Activated CD4-positive, alpha-beta T cell treated with anti-CD3 and anti-CD28 coated beads, Interleukin-2, amount 10 ng/mL, durations not matched to agents 7 days and 5 days (primary cell): ENCODE measurements around the gene PPP6R1. TPM values are rescaled to one million over a fixed set of nuclear protein-coding genes. Genes with fewer than 3 reads are reported as not detected.

Experiments
- CTCF ChIA-PET: fragments of 350-600 bp; sonication (Branson Sonifier 250); formaldehyde crosslinking; loops from one replicate; lab custom pipeline; 2021; ENCODE audit warnings: antibody characterized with exemption; lab: Charles Lee
- POLR2A ChIA-PET: fragments of 350-600 bp; sonication (Branson Sonifier 250); formaldehyde crosslinking; loops from one replicate; lab custom pipeline; 2021; ENCODE audit warnings: antibody characterized with exemption; lab: Charles Lee
- DNase-seq: peaks from one replicate; pipeline ENCODE4 v3.0.0-alpha.2; 2020
- H3K27ac Mint-ChIP-seq: one replicate; pipeline ENCODE4 v1.8.0; 2021; ENCODE audit warnings: mild to moderate bottlenecking, moderate library complexity, mixed read lengths
- H3K27me3 Mint-ChIP-seq: one replicate; pipeline ENCODE4 v1.8.0; 2021; ENCODE audit warnings: mixed read lengths
- H3K36me3 Mint-ChIP-seq: one replicate; pipeline ENCODE4 v1.8.0; 2021; ENCODE audit warnings: low read depth, mixed read lengths
- H3K4me1 Mint-ChIP-seq: one replicate; pipeline ENCODE4 v1.8.0; 2021; ENCODE audit warnings: mixed read lengths
- H3K4me3 Mint-ChIP-seq: one replicate; pipeline ENCODE4 v1.8.0; 2021; ENCODE audit warnings: mild to moderate bottlenecking, moderate library complexity, mixed read lengths
- H3K9me3 Mint-ChIP-seq: one replicate; pipeline ENCODE4 v1.8.0; 2021; ENCODE audit warnings: mixed read lengths
- total RNA-seq, 2 experiments: library from RNA; stranded (reverse); gene quantifications; one replicate each; pipeline ENCODE4 v1.2.3, GENCODE V29; 2021

The PPP6R1 gene
- total RNA-seq, 2 experiments from 2014 or later: 189 to 222 TPM

DNA sequence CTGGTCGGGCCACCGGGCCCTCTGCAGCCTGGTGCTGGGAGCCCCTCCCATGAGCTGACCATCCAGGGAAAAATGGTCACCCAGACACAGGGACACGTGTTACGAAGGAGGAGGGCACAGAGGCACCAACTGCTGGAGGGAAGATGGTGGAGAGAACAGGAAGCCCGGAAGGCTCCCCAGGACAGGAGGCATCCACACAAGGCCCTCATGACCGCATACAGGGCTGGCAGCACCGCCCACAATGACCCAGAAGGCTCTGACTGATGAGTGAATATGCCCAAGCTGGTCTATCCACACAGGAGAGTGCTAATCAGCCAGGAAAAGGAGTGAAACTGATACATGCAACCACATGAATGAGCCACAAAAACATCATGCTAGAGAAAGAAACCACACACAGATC is 16.3 kb downstream of the PPP6R1 start:
- ChIA-PET CTCF (interaction anchor here (1.3 kb wide), 1 partner anchor 12 kb away, joined by 3 read pairs; no protein-coding TSS in a partner anchor), POLR2A (no interaction called here)
- Mint-ChIP-seq H3K27ac (peak overlapping the region; percentile 76), H3K4me3 (no peak overlapping the region), H3K27me3 (no peaks in the 10 kb centered on the region), H3K9me3 (no peaks in the 10 kb centered on the region), H3K4me1 (peaks cover 3% of the 10 kb centered on the region), H3K36me3 (peaks cover 41% of the 10 kb centered on the region)
- no peak for DNase-seq

DNA sequence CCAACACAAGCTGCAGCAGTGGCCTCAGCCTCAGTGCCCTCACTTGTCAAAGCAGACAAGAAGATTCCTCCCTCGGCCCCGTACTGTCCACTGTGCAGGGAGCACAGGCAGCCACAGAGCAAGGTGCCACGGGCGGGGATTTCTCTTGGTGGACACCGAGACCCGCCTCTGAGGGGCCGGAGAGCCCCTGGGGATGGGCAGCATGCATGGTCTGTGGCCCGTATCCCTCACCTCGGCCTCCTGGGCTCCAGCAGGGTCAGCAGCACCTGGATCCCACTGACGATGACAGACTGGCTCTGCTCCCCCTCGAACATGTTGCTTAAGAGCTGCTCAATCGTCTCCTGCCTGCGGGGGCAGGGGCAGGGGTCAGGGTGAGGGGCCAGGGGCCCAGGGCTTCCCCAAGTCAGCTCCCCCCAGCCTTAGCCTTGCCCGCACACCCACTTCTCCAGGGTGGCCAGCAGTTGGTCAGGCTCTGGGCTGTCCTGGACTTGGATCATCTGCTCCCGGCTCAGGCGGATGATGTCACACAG is 16.8 kb downstream of the PPP6R1 start:
- Mint-ChIP-seq H3K4me3 (no peak overlapping the region), H3K4me1 (peaks cover 3% of the 10 kb centered on the region), H3K27ac (no peak overlapping the region), H3K27me3 (no peaks in the 10 kb centered on the region), H3K36me3 (peaks cover 46% of the 10 kb centered on the region), H3K9me3 (no peaks in the 10 kb centered on the region)
- DNase-seq: no peak
- POLR2A ChIA-PET: no interaction called here
- CTCF ChIA-PET: interaction anchor here (1.7 kb wide), 1 partner anchor 10 kb away, joined by 3 read pairs; no protein-coding TSS in a partner anchor

DNA sequence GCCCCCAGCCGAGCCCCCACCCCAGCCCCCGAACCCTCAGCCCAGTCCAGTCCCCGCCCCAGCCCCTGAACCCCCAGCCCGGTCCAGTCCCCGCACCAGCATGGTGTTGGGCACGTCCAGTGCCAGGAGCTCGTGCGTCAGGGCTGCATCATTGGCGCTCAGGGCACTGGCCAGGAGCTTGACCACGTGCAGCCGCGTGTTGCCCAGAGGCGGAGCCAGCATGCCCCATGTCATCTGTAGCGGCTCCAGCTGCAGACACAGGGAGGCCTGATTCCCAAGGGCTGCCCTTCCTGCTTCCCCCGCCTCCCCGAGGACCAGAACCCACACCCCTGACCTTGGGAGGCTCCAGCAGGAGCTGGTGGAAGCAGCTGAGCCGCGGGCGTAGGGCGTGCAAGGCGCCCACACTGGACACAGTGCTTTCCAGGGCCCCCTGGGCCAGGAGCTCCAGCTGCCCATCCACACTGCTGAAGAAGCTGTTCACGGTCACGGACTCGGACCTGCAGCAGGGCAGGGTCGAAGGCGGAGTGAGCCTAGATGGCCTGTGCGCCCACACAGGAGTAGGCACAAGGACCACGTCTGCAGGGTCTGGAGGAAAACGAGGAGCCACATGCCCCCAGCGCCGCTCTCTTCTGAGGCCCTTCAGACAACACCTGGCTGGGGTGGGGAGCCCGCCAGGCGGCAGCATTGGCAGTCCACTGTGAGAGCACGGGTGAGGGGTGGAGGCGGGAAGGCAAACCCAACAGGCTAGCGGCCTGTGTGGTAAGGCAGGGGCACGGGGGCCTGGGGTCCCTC is 17.5 kb downstream of the PPP6R1 start:
- Mint-ChIP-seq H3K36me3 (peaks cover 53% of the 10 kb centered on the region), H3K27ac (no peak overlapping the region), H3K9me3 (no peaks in the 10 kb centered on the region), H3K4me1 (peaks cover 3% of the 10 kb centered on the region), H3K27me3 (no peaks in the 10 kb centered on the region), H3K4me3 (no peak overlapping the region)
- CTCF ChIA-PET: interaction anchor here (1.7 kb wide), 1 partner anchor 10 kb away, joined by 3 read pairs; no protein-coding TSS in a partner anchor
- DNase-seq: no peak
- POLR2A ChIA-PET: no interaction called here

DNA sequence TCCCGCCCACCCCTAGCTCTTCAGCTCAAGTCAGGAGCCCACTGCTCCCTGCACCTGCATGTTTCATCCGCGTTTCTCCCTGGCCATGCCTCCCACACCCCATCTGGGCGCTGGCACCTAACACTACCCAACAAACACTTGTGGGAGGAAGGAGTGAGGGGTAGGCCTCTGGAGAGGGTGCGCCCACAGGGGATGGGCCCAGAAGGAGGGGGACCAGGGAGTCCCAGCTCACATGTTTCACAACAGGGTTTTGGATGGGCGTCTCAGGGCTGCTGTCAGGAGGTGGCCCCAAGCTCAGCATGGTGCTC is 18.1 kb downstream of the PPP6R1 start:
- no peaks in the 10 kb centered on the region for H3K27me3 Mint-ChIP-seq
- H3K9me3 Mint-ChIP-seq: no peaks in the 10 kb centered on the region
- ChIA-PET POLR2A (no interaction called here), CTCF (interaction anchor here (0.9 to 1.7 kb wide), 2 partner anchors 11 to 21 kb away, joined by 3 to 4 read pairs; no protein-coding TSS in a partner anchor)
- H3K36me3 Mint-ChIP-seq: peaks cover 56% of the 10 kb centered on the region
- H3K4me3 Mint-ChIP-seq: no peak overlapping the region
- DNase-seq: no peak
- peaks cover 5% of the 10 kb centered on the region for H3K4me1 Mint-ChIP-seq
- H3K27ac Mint-ChIP-seq: no peak overlapping the region

DNA sequence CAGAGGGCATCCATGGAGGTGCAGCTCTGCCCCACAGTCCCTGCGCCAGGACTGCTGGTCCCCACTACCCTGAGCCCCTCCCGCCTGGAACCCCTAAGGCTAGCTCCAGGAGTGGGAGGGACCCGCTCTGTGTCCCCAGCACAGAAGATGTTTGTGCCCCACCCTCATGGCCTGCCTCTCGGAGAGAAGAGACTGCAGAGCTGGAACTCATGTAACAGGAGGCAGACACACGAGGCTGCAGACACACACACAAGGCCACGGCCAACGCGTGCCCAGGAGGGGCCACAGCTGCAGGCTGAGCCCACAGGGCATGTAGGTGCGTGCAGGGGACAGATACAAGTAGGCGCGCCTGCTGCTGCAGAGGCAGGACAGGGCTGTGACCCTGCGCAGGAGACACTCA is 19.8 kb downstream of the PPP6R1 start:
- ChIA-PET CTCF (no interaction called here), POLR2A (interaction anchor here (0.5 kb wide), 1 partner anchor 181 kb away, joined by 4 read pairs; no protein-coding TSS in a partner anchor)
- Mint-ChIP-seq H3K27me3 (no peaks in the 10 kb centered on the region), H3K4me3 (no peak overlapping the region), H3K4me1 (peaks cover 5% of the 10 kb centered on the region), H3K36me3 (peaks cover 66% of the 10 kb centered on the region), H3K27ac (no peak overlapping the region), H3K9me3 (no peaks in the 10 kb centered on the region)
- DNase-seq: no peak

DNA sequence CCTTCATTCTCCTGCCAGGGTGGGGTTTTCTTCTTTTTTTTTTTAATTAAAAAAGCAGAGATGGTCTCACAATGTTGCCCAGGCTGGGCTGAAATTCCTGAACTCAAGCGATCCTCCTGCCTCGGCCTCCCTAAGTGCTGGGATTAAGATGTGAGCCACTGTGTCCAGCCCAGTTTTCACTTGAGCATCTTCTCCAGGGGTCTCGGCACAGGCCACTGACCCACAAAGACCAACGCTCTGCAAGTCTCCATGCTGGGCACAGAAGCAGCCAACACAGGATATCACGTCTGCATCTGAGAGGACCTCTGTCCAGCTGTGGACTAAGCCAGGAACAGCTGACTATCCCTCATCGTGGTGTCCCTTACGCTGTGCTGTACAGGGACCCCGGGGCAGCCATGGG is 20.8 kb downstream of the PPP6R1 start:
- Mint-ChIP-seq H3K4me3 (no peak overlapping the region), H3K36me3 (peaks cover 58% of the 10 kb centered on the region), H3K9me3 (no peaks in the 10 kb centered on the region), H3K27ac (no peak overlapping the region), H3K27me3 (no peaks in the 10 kb centered on the region), H3K4me1 (peaks cover 5% of the 10 kb centered on the region)
- no peak for DNase-seq
- POLR2A ChIA-PET: no interaction called here
- CTCF ChIA-PET: interaction anchor here (0.5 to 0.6 kb wide), 2 partner anchors 19 to 109 kb away, joined by 3 read pairs; no protein-coding TSS in a partner anchor

DNA sequence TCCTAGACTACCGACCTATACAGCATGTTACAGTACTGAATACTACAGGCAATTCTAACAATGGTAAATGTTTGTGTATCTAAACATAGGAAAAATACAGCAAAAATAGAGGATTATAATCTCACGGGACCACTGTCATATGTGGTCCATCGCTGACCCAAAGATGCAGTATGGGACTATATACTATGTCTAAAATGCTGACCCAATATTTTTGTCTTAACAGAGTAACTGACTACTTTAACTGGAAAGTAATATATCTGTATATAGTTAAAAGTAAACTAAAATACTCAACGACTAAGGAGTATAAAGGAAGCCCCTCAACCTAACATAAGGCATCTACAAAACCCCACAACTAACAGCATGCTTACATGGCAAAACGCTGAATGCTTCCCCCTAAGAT is 25.8 kb downstream of the PPP6R1 start:
- H3K4me1 Mint-ChIP-seq: peaks cover 2% of the 10 kb centered on the region
- no peak for DNase-seq
- no peaks in the 10 kb centered on the region for H3K9me3 Mint-ChIP-seq
- no peaks in the 10 kb centered on the region for H3K27me3 Mint-ChIP-seq
- POLR2A ChIA-PET: no interaction called here
- H3K36me3 Mint-ChIP-seq: peaks cover 51% of the 10 kb centered on the region
- no peak overlapping the region for H3K27ac Mint-ChIP-seq
- CTCF ChIA-PET: no interaction called here
- H3K4me3 Mint-ChIP-seq: no peak overlapping the region

DNA sequence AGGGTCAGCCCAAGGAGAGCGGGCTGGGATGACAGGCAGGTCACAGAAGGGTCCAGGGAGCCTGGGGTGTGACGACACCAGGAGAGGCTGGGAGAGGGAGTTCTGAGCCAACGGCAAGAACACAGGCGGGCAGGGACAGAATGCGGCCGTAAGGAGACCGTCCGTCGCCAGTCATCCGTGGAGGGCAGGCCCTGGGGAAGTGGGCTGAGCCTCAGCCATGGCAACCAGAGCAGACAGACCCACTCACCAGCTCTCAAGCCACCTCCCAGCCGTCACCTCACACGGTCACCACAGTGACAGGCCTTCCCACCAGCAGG is 26.6 kb downstream of the PPP6R1 start:
- Mint-ChIP-seq H3K4me3 (no peak overlapping the region), H3K27ac (no peak overlapping the region), H3K9me3 (no peaks in the 10 kb centered on the region), H3K27me3 (no peaks in the 10 kb centered on the region), H3K4me1 (peaks cover 2% of the 10 kb centered on the region), H3K36me3 (peaks cover 49% of the 10 kb centered on the region)
- DNase-seq: no peak
- ChIA-PET POLR2A (no interaction called here), CTCF (no interaction called here)

DNA sequence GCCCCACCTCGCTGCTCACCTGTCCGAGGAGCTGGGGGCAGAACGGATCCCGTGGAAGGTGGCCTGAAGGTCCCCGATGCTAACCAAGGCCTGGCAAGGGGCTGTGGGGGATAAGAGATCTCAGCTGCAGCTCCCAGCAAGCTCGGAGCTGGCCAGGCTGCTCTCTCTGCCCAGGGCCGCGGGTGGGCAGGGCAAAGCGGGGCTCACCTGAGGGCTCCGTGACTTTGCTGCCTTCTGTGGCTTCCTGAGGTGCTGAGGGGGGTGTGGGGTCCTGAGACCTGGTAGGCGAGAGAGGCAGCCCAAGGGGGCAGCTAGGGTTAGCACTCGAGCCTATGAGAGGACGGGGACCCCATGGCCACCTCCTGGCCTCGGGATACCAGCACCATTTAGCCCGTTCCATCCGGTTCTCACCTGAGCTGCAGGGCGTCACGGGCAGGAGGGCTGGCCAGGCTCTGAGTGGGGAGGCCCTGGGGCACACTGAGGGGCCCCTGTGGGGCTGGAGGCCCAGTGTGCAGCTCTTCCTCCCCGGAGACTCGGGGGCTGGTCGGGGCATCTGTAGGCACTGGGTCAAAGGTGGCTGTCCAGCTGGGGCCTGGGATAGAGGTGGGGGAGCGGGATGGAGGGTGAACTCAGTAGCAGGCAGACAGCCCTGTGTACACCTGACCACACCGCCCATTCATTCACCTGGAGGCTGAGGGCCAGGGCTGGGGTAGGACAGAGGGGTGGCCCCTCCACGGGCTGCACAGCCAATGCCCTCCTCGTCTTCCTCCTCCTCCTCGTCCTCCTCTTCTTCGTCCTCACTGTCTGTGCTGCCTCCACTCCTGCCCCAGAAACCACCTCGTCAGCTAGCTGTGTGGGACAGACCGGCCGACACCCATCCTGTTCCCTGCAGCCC is 27.2 kb downstream of the PPP6R1 start:
- CTCF ChIA-PET: interaction anchor here (0.8 kb wide), 1 partner anchor 27 kb away, joined by 3 read pairs; no protein-coding TSS in a partner anchor
- H3K9me3 Mint-ChIP-seq: no peaks in the 10 kb centered on the region
- DNase-seq: no peak
- H3K4me1 Mint-ChIP-seq: peaks cover 2% of the 10 kb centered on the region
- no peak overlapping the region for H3K27ac Mint-ChIP-seq
- no peaks in the 10 kb centered on the region for H3K27me3 Mint-ChIP-seq
- H3K4me3 Mint-ChIP-seq: no peak overlapping the region
- POLR2A ChIA-PET: no interaction called here
- peaks cover 48% of the 10 kb centered on the region for H3K36me3 Mint-ChIP-seq

DNA sequence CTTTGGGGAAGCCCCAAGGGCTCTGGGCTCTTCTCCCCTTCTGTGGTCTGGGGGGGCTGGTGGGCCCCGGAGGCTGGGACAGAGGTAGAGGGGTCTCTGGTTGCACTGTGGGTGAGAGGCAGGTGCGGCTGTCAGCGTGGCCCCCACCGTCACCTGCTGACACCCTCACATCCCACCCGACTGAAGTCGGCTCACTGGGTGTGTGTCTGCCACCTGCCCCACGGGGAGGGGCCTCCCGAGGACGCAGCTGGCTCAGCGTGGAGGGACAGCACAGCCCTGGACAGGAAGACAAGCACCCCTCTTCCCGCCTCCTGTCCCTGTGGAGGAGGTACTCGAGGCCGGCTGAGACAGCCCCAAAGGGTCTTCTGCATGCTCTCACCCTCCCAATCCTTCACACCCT is 28.0 kb downstream of the PPP6R1 start:
- ChIA-PET CTCF (no interaction called here), POLR2A (no interaction called here)
- Mint-ChIP-seq H3K27me3 (no peaks in the 10 kb centered on the region), H3K27ac (no peak overlapping the region), H3K36me3 (peaks cover 43% of the 10 kb centered on the region), H3K4me1 (no peaks in the 10 kb centered on the region), H3K9me3 (no peaks in the 10 kb centered on the region), H3K4me3 (no peak overlapping the region)
- DNase-seq: no peak

DNA sequence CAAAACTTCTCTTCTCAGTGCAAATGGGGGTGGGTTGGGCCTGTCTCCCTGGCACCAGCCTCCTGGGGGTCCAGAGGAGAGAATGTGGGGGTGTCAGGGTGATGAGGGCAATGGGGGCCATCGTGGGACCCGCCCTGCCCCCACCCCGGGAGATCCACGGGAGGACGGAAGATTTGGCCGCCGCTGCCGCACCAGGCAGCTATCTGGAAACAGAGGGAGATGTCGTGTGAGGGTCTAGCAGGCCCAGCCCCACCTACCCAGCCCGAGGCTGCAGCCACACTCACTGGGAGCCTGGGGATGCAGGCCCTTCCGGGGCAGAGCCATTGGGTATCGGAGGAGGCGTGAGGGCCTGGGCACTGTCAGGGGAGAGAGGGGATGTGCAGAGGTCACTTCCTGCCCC is 28.5 kb downstream of the PPP6R1 start:
- no peak for DNase-seq
- no peak overlapping the region for H3K4me3 Mint-ChIP-seq
- no peaks in the 10 kb centered on the region for H3K4me1 Mint-ChIP-seq
- no peaks in the 10 kb centered on the region for H3K27me3 Mint-ChIP-seq
- H3K36me3 Mint-ChIP-seq: peaks cover 47% of the 10 kb centered on the region
- POLR2A ChIA-PET: no interaction called here
- CTCF ChIA-PET: no interaction called here
- no peaks in the 10 kb centered on the region for H3K9me3 Mint-ChIP-seq
- H3K27ac Mint-ChIP-seq: no peak overlapping the region

DNA sequence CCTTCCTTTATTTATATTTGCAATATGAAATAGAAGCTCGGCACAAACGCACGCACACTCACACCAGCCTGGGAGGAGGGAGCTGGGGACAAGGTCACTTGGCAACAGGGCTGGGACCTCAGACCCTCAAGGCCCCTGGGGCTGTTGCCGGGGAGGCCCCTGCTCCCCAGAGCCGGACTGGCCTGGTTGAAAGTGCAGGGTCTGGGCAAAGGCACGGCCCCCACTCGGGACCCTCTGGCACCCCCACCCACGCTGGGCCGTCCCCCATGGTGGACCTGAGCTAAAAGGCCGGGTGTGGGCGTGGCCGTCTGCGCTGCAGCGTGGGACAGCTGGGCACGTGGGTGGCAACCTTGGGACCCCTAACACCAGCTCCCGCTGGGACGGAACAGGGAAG is 29.0 kb downstream of the PPP6R1 start:
- Mint-ChIP-seq H3K36me3 (peaks cover 44% of the 10 kb centered on the region), H3K9me3 (no peaks in the 10 kb centered on the region), H3K27ac (no peak overlapping the region), H3K27me3 (no peaks in the 10 kb centered on the region), H3K4me3 (no peak overlapping the region), H3K4me1 (no peaks in the 10 kb centered on the region)
- CTCF ChIA-PET: no interaction called here
- POLR2A ChIA-PET: interaction anchor here (0.6 kb wide), 1 partner anchor 30 kb away, joined by 3 read pairs; no protein-coding TSS in a partner anchor
- no peak for DNase-seq
